K562 (cell line): ENCODE data around the gene POM121C.
"Not testable (repeated sequence)": the region's sequence is repeated elsewhere in the genome, so short reads cannot be mapped to it uniquely, and the experiment has no call there.

Experiments
- BHLHE40 ChIP-seq: IDR thresholded peaks from 2 replicates; pipeline ENCODE4 v1.6.1; 2011; ENCODE audit warnings: low read length, improper control_type of control experiment
- EZH2 ChIP-seq: IDR thresholded peaks from 2 replicates; pipeline ENCODE4 v1.6.1; 2012; ENCODE audit warnings: low read depth, mild to moderate bottlenecking, inconsistent platforms, low read length, borderline replicate concordance
- MYBL2 ChIP-seq, 2 experiments: fragments of 450-650 bp in 1 of 2; sonication (generic) in 1 of 2; formaldehyde crosslinking in 1 of 2; IDR thresholded peaks; 2 replicates each; pipeline versions ENCODE4 v1.6.1 to v1.8.1; 2017 to 2022; ENCODE audit warnings: borderline replicate concordance in 1 of 2, inconsistent platforms in 1 of 2, low read depth in 1 of 2, mild to moderate bottlenecking in 1 of 2, missing genetic modification reagents in 1 of 2, moderate library complexity in 1 of 2
- PHF21A ChIP-seq: fragments of 450-650 bp; IDR thresholded peaks from 2 replicates; pipeline ENCODE4 v1.6.1; 2017; ENCODE audit warnings: low read depth, borderline replicate concordance
- POLR2A ChIP-seq: fragments of 450-650 bp; conservative IDR thresholded peaks from 2 replicates; pipeline ENCODE4 v1.6.1; 2016
- SIN3A ChIP-seq, 2 experiments: fragments of 150-350 bp in 1 of 2; IDR thresholded peaks; 2 replicates each; pipeline ENCODE4 v1.6.1; 2011 to 2016; ENCODE audit warnings: borderline replicate concordance in 2 of 2, low read depth in 2 of 2, low read length in 2 of 2, mild to moderate bottlenecking in 2 of 2, moderate library complexity in 2 of 2; ENCODE audit not compliant: control insufficient read depth in 1 of 2
- TF ChIP-seq, protein P1 (sequence below): sonication (generic); formaldehyde crosslinking; IDR thresholded peaks from 2 replicates; pipeline ENCODE4 v1.8.1; 2023; ENCODE audit warnings: mild to moderate bottlenecking, missing genetic modification reagents

DNA sequence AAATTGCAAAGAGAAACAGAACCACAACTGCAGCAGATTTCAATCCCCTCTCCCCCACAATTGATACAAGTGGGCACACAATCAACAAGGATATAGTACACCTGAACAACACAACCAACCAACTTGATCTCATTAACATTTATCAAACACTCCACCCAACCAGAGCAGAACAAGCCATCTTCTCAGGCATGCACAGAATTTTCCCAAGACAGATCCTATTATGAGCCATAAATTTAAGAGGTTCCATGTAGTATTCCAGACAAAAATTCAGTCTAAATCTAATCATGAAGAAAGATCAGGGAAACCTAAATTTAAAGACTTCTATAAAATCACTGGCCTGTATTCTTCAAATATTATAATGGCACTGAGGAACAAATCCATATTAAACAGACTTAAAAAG is 35.6 kb upstream of the POM121C start:
- TF ChIP-seq MYBL2 (IDR thresholded peaks at IDR 0.05; ENCODE audit: low read depth); MYBL2 (CRISPR knock-in tag; IDR thresholded peaks at IDR 0.05; ENCODE audit: borderline replicate concordance); EZH2; POLR2A; SIN3A (IDR thresholded peaks at IDR 0.05; ENCODE audit: borderline replicate concordance in 2 of 2, control insufficient read depth in 1 of 2, low read depth in 2 of 2, low read length in 2 of 2); BHLHE40; PHF21A: not testable (repeated sequence)
- TF ChIP-seq, protein P1, sequence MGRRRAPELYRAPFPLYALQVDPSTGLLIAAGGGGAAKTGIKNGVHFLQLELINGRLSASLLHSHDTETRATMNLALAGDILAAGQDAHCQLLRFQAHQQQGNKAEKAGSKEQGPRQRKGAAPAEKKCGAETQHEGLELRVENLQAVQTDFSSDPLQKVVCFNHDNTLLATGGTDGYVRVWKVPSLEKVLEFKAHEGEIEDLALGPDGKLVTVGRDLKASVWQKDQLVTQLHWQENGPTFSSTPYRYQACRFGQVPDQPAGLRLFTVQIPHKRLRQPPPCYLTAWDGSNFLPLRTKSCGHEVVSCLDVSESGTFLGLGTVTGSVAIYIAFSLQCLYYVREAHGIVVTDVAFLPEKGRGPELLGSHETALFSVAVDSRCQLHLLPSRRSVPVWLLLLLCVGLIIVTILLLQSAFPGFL: not testable (repeated sequence)
